Measurements from ENCODE around the gene SCGB1A1. TPM values are rescaled to one million over a fixed set of nuclear protein-coding genes. Genes with fewer than 3 reads are reported as not detected.

Gene SCGB1A1
- total and polyA plus RNA-seq, 4 donors = not detected

DNA sequence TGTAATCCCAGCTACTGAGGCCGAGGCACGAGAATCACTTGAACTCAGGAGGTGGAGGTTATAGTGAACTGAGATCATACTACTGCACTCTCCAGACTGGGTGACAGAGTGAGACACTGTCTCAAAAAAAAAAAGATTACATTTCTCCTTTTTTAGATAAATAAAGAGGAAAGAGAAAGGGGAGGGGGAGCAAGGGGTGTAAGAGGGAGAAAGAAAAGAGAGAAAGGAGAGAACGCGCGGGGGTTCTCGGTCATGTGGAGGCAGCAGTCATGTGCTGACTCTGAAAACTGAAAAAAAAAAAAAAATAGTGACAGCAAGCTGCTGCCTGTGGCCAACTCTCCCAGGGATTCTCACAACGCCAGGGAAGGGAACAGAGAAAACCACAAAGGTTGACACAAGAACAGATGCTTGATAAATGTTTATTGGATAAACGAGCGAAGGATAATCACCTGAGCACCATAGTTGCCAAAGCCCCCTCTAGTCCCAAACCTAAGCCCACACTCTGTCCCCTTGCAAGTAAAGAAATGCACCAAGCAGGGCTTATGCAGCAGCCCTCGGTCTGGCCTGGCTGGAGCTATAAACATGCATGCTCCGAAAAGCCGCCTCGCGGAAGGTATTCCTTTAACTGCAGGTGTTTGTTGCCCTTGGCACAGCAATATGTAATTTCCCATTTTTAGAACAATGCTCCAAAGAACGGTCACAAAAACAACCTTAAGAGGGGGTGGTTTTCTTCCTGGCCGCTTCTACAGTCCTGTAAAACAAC is 14.5 kb downstream of the SCGB1A1 start:
- Histone ChIP-seq H3K27ac (ENCODE audit: low read depth in 1 of 2, low read length in 2 of 2) (no peak overlapping the region), H3K4me3 (ENCODE audit: low read depth in 1 of 3, low read length in 3 of 3) (no peak overlapping the region), H3K9ac (ENCODE audit: low read depth in 1 of 2, low read length in 2 of 2) (peak overlapping the region in 1 of 2 donors; percentile 13), H3K27me3 (ENCODE audit: control insufficient read depth in 4 of 4, insufficient read depth in 4 of 4, low read length in 3 of 4) (no peaks in the 10 kb centered on the region), H3K4me1 (ENCODE audit: control insufficient read depth in 4 of 4, insufficient read depth in 4 of 4, low read length in 3 of 4) (peaks cover 7 to 20% (median 19%) of the 10 kb centered on the region in 4 donors), H3K36me3 (ENCODE audit: control insufficient read depth in 4 of 4, insufficient read depth in 3 of 4, low read depth in 1 of 4, low read length in 3 of 4) (no peaks in the 10 kb centered on the region), H3K9me3 (ENCODE audit: control insufficient read depth in 4 of 4, low read length in 3 of 4) (no peaks in the 10 kb centered on the region)
- no peak for DNase-seq (ENCODE audit: low spot score)
- TF ChIP-seq TAF1 (conservative IDR thresholded peaks at IDR 0.05) (no peak), RXRA (IDR thresholded peaks at IDR 0.05) (peak in 1 of 2 donors; percentile 42)
- WGBS = 56% methylated on average over 16 of the region's 16 CpGs

DNA sequence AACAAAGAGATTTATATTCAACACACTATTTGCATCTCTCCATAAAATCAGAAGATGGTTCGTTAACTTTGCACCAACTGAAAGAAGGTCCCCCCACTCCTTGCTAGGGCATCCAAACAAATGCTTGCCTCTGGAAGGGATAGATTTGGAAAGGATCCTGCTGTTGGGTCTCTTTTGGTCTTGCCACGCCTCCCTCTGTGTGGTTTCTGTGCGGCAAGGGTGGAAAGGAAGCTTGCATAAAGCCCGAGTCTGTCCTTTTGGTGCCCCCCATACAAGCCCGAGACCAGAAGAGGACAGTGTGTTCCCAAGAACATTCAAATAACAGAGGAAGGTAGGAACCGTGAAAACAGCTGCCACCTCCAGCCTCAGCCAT is 15.1 kb downstream of the SCGB1A1 start:
- no peak for DNase-seq (ENCODE audit: low spot score)
- Histone ChIP-seq H3K9me3 (ENCODE audit: control insufficient read depth in 4 of 4, low read length in 3 of 4) (no peaks in the 10 kb centered on the region), H3K36me3 (ENCODE audit: control insufficient read depth in 4 of 4, insufficient read depth in 3 of 4, low read depth in 1 of 4, low read length in 3 of 4) (no peaks in the 10 kb centered on the region), H3K27ac (ENCODE audit: low read depth in 1 of 2, low read length in 2 of 2) (peak overlapping the region in 1 of 2 donors; percentile 14), H3K27me3 (ENCODE audit: control insufficient read depth in 4 of 4, insufficient read depth in 4 of 4, low read length in 3 of 4) (no peaks in the 10 kb centered on the region), H3K9ac (ENCODE audit: low read depth in 1 of 2, low read length in 2 of 2) (no peak overlapping the region), H3K4me3 (ENCODE audit: low read depth in 1 of 3, low read length in 3 of 3) (no peak overlapping the region), H3K4me1 (ENCODE audit: control insufficient read depth in 4 of 4, insufficient read depth in 4 of 4, low read length in 3 of 4) (peaks cover 7 to 25% (median 22%) of the 10 kb centered on the region in 4 donors)
- TF ChIP-seq, protein P1, sequence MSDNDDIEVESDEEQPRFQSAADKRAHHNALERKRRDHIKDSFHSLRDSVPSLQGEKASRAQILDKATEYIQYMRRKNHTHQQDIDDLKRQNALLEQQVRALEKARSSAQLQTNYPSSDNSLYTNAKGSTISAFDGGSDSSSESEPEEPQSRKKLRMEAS (IDR thresholded peaks at IDR 0.05) = no peak
- TF ChIP-seq RAD21 (IDR thresholded peaks at IDR 0.05) = no peak
- no peak for TF ChIP-seq TAF1 (conservative IDR thresholded peaks at IDR 0.05)
- no peak for TF ChIP-seq FOXA1 (IDR thresholded peaks at IDR 0.05)
- TF ChIP-seq CTCF (IDR thresholded peaks at IDR 0.05; ENCODE audit: low read depth, low read length, missing input control) = no peak
- TF ChIP-seq JUND (IDR thresholded peaks at IDR 0.05) = no peak
- TF ChIP-seq REST (IDR thresholded peaks at IDR 0.05) = no peak
- TF ChIP-seq NR2F2 (IDR thresholded peaks at IDR 0.05) = no peak
- no peak for TF ChIP-seq HNF4A (conservative IDR thresholded peaks at IDR 0.05)
- TF ChIP-seq FOXA2 (IDR thresholded peaks at IDR 0.05) = no peak
- no peak for TF ChIP-seq EGR1 (IDR thresholded peaks at IDR 0.05; ENCODE audit: low read depth in 2 of 2)
- no peak for TF ChIP-seq RXRA (IDR thresholded peaks at IDR 0.05)
- TF ChIP-seq HNF4G (IDR thresholded peaks at IDR 0.05) = no peak
- no peak for TF ChIP-seq SP1 (IDR thresholded peaks at IDR 0.05)
- 76% methylated on average over 6 of the region's 6 CpGs for whole genome bisulfite sequencing

All from liver (tissue), 9 donors.